GM19372 (cell line): ENCODE data around the gene GPR78.
"Not testable (repeated sequence)": the region's sequence is repeated elsewhere in the genome, so short reads cannot be mapped to it uniquely, and the experiment has no call there.

Experiments used
- ATAC-seq: cut with Tn5 transposase; IDR thresholded peaks from one replicate; pipeline ENCODE4 v1.9.1; 2021; ENCODE audit warnings: mild to moderate bottlenecking, low read depth, moderate library complexity; ENCODE audit not compliant: unreplicated experiment

The GPR78 gene

DNA sequence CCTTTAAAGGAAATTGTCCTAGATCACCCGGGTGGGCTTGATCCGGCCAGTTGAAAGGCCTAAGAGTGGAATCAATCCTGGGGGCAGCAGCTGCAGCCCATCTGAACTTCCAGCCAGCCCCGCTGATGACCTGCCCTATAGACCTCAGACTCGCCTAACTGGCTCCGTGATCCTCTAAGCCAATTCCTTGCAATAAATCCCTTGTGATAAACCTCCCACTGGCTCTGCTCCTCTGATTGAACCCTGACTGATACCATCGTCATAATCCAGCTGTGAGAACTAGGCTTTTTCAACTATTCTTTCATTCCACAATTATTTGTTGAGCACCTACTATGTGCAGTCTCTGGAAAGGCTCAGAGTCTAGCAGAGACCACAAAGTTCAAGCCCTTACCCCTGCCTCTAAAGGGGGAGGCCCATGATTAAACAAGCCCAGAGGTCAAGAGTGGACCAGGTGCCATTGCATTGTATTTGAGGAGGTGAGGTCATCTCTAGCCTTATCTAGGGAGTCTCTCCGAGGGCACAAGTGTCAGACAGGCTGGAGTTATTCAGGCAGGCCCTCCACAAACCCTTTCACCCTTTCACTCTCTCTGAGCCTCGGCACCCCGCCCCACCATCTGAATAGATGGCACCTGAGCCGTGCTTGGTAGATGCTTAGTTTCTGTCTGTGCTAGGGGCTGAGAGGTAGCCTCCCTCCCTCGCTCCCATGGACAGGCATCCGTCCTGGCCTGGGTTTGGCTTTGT, 20.5 kb upstream of the GPR78 start:
- no peak for ATAC-seq

DNA sequence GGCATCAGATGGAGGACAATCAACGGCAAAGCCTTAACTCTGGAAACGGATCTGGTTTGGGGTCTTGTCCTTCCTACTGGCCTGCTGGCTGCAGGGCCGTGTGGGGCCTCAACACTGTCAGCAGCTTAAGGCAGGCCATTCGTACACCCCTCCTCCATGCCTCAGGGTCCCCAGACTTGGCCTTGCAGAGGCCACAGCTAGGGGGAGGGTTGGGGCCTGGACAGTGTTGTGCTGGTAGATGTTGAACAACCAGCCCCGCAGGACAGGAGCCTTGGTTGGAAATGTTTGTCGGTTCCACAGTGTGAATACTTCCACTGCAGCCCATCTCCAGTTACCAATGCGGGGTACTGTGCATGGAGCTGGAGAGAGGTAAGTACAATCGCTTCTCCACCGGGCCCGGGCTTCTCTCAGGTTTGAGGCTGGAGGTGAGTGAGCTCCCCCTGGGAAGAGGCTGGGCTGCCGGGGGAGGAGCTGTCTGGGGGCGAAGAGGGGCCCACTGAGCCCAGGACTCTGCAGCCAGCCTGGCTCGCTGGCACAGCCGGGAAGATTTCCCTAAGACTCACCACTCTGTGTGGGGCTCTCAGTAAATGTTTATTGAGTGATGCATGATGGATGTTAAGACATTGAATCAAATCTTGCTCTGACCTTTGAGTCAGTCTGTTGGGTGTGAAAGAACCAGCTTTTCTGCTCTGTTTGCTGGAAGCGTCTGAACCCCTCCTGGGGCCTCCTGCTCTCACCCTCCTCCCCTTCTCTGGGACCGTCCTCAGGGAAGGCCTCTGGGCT, 19.7 kb upstream of the GPR78 start:
- no peak for ATAC-seq

DNA sequence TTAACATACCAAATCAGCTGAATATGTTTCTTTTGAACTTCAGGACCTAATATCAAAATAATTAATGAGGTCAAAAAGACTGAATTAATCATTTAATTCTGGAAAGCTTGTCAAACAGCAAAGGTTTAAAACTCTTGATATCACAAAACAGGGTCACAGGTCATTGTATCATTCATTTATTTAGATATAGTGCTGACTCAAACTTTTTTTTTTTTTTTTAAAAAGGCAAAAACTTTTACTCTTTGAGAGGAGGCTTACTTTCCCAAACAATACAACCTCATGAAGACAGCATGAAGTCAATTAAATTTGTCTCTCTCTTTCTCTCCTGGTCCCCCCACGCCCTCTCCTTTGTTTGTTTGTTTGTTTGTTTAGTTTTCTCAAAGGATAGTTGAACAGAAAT, 15.6 kb upstream of the GPR78 start:
- ATAC-seq, result no peak

DNA sequence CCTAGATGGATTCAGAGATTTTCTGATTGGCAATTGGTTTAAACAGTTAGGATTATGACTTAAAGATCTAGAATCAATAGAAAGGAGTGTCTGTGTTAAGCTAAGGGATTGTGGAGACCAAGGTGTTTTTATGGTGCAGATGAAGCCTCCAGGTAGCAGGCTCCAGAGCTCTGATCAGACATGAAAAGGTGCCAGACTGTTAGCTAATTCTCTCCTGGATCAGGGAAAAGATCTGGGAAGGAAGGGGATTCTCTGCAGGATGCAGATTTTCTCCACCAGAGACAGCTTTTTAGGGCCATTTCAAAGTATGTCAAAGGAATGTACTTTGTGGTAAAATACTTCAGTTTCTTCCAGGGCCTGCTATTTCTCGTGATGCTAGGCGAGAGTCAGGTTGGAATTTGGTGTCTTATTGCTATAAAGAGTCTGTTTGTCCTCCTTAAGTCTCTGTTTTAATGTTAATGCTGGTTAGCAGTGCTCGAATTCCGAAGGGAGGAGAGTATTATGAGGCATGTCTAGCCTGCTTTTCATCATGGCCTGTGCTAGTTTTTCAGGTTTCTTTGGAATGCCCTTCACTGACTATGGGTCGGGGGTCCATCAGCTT, 12.0 kb upstream of the GPR78 start:
- ATAC-seq, result no peak

DNA sequence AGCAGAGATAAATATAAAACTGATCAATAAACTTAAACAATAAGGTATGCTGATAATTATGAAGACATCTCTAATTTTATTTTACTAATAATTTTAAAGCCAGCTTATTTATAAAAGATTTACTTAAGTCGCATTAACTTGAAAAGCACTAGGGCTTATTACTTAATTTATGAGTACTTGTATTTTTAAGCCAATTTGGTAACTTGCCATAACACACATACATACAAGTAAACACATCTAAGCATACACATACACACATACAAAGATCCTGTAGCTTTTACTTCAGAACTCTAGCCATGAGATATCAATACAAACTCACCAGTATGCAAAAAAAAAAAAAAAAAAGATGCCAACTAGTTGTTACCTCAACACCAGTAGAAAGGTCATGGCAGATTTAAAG, 10.0 kb upstream of the GPR78 start:
- no peak for ATAC-seq

DNA sequence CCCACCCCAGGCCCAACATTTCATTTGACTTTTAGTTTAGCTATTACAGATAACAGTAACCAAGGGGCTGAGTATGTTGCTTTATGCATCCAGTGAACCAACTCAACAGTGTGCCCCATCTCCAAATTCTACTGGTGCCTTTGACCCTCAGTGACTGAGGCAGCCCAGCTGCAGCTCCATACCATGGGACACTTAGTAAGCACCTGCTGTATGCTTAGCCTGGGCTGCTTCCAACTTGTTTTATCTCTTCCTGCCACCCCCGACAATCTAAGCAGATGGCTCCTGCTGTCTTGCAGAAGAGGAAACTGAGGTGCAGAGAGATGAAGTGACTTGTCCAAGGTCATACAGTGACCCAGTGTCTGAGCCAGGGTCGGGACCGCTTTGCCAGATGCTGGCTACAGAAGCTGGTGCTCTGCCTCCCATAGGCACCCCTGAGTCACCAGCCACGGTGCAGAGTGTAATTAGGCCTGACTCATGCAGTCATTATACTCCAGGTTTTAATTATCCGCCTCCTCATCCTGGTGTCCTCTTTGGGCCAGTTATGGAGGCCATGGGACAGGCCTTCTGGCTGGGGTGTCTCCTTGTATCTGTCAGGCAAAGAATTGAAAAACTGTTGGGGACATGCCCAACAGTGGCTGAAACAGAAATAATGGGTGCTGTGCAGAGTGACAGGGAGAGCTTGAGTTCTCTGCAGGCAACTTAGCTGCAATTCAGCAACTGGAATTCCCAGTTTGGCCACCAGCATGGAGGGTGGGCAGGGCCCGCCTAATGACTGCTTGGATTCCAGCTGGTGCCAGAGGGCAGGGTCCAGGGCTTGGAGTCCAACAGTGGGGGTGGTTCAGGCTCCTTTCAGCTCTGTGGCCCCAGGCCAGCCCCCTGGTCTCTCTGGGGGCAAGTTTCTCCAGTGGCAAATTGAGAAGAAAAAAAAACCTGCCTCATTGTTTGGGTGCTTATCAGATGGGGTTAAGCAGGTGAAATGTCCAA, 8.2 kb upstream of the GPR78 start:
- no peak for ATAC-seq

GRCh38 chr4:8573266-8573665, 6.9 kb upstream of the GPR78 start:
- ATAC-seq, result no peak

GRCh38 chr4:8574796-8575370, 5.3 kb upstream of the GPR78 start:
- no peak for ATAC-seq

GRCh38 chr4:8575457-8575856, 4.7 kb upstream of the GPR78 start:
- no peak for ATAC-seq

GRCh38 chr4:8576591-8576990, 3.6 kb upstream of the GPR78 start:
- ATAC-seq, result not testable (repeated sequence)

GRCh38 chr4:8577046-8577445, 3.1 kb upstream of the GPR78 start:
- ATAC-seq, result no peak

- ATAC-seq, result no peak
Measured at GRCh38 chr4:8577972-8578371, 2.2 kb upstream of the GPR78 start.

DNA sequence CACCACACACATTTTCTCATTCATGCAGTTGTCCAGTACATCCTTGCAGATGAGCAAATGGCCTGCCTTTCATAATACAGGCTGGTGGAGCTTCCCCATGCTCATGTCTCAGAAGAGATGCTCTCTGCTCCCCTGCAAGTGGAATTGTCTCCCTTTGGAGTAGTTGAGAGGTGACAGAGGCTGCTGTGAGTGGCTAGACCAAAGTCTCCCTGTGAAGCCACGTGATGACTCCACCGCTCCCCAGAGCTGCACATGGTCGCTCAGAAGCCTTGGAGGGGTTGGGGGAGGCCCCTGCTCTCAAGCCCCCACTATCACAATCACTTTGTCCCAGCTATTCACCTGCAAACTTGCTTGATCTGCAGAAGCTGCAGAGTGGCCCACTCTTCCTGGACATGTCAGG, 1.5 kb upstream of the GPR78 start:
- no peak for ATAC-seq

GRCh38 chr4:8579526-8580320, 469 bp upstream of the GPR78 start:
- no peak for ATAC-seq

DNA sequence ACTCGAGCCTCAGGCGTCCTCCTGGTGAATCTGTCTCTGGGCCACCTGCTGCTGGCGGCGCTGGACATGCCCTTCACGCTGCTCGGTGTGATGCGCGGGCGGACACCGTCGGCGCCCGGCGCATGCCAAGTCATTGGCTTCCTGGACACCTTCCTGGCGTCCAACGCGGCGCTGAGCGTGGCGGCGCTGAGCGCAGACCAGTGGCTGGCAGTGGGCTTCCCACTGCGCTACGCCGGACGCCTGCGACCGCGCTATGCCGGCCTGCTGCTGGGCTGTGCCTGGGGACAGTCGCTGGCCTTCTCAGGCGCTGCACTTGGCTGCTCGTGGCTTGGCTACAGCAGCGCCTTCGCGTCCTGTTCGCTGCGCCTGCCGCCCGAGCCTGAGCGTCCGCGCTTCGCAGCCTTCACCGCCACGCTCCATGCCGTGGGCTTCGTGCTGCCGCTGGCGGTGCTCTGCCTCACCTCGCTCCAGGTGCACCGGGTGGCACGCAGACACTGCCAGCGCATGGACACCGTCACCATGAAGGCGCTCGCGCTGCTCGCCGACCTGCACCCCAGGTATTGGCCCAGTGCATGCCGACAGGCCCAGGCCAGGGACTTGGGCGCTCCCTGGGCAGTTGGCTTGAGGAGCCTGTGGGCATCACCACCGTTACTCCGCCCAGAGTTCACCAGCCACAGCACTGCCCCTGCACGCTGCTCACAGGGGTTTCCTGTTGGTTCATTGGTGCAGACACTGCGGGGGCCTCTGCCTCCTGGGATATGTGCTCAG, 1.1 kb downstream of the GPR78 start:
- ATAC-seq, result no peak

- no peak for ATAC-seq
Measured at GRCh38 chr4:8582016-8582415, 1.8 kb downstream of the GPR78 start.

GRCh38 chr4:8582436-8582835, 2.2 kb downstream of the GPR78 start:
- ATAC-seq, result no peak

DNA sequence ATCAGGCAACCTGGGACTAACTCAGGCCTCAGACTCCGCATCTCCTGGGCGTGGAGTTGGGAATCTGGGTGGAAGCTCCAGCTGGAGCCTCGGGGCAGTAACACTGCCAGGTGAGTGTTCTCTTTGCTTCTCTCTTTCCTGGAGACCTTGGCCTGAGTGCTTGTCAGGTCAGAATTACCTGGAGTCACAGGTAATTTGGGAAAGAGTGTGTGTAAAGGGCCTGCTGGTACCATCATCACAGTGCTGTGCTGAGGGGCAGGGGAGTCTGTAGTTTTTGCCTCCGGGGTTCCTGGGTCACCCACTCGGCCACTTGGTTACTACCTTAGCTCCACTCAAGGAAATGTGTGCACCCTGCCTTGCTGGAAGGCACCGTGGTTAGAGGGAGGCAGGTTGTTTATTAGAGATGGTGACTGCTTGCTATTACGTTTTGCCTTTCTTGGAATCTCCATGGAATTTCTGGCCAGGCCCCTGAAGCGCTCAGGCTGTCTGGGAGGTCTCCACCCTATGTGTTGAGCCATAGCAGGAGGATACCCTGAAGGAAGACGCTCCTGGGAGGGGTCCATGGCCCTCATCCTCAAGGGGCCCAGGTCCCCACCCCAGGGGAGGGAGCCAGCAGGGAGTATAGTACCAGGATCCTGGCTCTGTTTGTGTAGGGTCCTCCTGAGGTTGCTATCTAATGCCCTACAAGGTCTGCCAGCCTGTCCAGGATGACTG, 2.9 kb downstream of the GPR78 start:
- ATAC-seq, result no peak
